Measurements from ENCODE around the gene ELL3. TPM values are rescaled to one million over a fixed set of nuclear protein-coding genes. Genes with fewer than 3 reads are reported as not detected.

Gene ELL3
- total RNA-seq, 3 donors from 2014 or later = 18.4 to 37.4 (median 22.8) TPM

DNA sequence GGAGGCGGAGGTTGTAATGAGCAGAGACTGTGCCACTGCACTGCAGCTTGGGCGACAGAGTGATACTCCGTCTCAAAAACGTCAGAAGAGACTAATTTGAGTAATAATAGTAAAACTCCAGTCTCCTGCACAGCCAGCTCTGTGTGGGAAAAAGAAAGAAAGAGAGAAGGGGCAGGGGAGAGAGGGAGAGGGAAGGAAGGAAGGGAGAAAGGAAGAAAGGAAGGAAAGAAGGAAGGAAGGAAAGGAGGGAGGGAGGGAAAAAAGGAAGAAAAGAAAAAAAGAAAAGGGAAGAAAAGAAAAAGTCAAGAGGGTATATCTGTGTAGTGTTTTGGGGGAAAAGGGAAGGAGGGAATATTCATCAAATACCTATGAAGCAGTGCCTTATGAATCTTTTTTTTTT, 53.6 kb downstream of the ELL3 start:
- no peak for ATAC-seq
- Histone ChIP-seq H3K9me3 (no peaks in the 10 kb centered on the region), H3K4me3 (no peak overlapping the region), H3K4me1 (ENCODE audit: low read depth) (no peaks in the 10 kb centered on the region), H3K36me3 (ENCODE audit: low read depth) (no peaks in the 10 kb centered on the region)
- intact Hi-C loops (cut with DNase I, micrococcal nuclease) = loop anchor here in 1 of 2 donors (10.0 kb wide), 1 partner anchor 188 kb away; no protein-coding TSS in a partner anchor
- TF ChIP-seq, protein P1, sequence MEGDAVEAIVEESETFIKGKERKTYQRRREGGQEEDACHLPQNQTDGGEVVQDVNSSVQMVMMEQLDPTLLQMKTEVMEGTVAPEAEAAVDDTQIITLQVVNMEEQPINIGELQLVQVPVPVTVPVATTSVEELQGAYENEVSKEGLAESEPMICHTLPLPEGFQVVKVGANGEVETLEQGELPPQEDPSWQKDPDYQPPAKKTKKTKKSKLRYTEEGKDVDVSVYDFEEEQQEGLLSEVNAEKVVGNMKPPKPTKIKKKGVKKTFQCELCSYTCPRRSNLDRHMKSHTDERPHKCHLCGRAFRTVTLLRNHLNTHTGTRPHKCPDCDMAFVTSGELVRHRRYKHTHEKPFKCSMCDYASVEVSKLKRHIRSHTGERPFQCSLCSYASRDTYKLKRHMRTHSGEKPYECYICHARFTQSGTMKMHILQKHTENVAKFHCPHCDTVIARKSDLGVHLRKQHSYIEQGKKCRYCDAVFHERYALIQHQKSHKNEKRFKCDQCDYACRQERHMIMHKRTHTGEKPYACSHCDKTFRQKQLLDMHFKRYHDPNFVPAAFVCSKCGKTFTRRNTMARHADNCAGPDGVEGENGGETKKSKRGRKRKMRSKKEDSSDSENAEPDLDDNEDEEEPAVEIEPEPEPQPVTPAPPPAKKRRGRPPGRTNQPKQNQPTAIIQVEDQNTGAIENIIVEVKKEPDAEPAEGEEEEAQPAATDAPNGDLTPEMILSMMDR (IDR thresholded peaks at IDR 0.05) = no peak
- no peak for DNase-seq

Small RNAs within 50 kb of the gene (microRNA-seq; reads per million reads assigned to microRNA genes)
- not detected for gene MIR1282

Other genes with a start within 250 kb of the ELL3 start
- gene PPIP5K1, start 186.8 kb downstream of the ELL3 start, total RNA-seq = 100 to 1,000 TPM in 1 of 3 donors, 10 to 100 TPM in 2; 65.2 to 126 (median 87.7) TPM
- 100 to 1,000 TPM; 105 to 242 (median 213) TPM for gene CKMT1B, start 182.9 kb downstream of the ELL3 start, total RNA-seq
- gene STRC, start 158.2 kb downstream of the ELL3 start, total RNA-seq = 1 to 10 TPM; 1.1 to 1.4 (median 1.4) TPM
- gene CATSPER2, start 128.1 kb downstream of the ELL3 start, total RNA-seq = 10 to 100 TPM in 1 of 3 donors, 1 to 10 TPM in 2; 7.0 to 10.8 (median 8.0) TPM
- gene CKMT1A, start 83.1 kb downstream of the ELL3 start, total RNA-seq = 100 to 1,000 TPM in 2 of 3 donors, 10 to 100 TPM in 1; 87.0 to 225 (median 215) TPM
- gene PDIA3, start 30.5 kb downstream of the ELL3 start, total RNA-seq = 100 to 1,000 TPM; 214 to 566 (median 262) TPM
- gene SERF2, start 15.4 kb upstream of the ELL3 start, total RNA-seq = 100 to 1,000 TPM; 712 to 944 (median 931) TPM
- under 1 TPM; 0.16 to 0.52 (median 0.29) TPM for gene SERINC4, start 23.3 kb upstream of the ELL3 start, total RNA-seq
- gene HYPK, start 23.6 kb upstream of the ELL3 start, total RNA-seq = 10 to 100 TPM; 10.4 to 15.5 (median 13.8) TPM
- 10 to 100 TPM; 19.9 to 22.6 (median 20.9) TPM for gene MFAP1, start 47.7 kb upstream of the ELL3 start, total RNA-seq
- 1 to 10 TPM; 4.1 to 9.1 (median 8.0) TPM for gene WDR76, start 50.0 kb upstream of the ELL3 start, total RNA-seq

Measured in mucosa of descending colon (tissue), 3 donors.